ENCODE results near the gene PRDM16.

The PRDM16 gene

DNA sequence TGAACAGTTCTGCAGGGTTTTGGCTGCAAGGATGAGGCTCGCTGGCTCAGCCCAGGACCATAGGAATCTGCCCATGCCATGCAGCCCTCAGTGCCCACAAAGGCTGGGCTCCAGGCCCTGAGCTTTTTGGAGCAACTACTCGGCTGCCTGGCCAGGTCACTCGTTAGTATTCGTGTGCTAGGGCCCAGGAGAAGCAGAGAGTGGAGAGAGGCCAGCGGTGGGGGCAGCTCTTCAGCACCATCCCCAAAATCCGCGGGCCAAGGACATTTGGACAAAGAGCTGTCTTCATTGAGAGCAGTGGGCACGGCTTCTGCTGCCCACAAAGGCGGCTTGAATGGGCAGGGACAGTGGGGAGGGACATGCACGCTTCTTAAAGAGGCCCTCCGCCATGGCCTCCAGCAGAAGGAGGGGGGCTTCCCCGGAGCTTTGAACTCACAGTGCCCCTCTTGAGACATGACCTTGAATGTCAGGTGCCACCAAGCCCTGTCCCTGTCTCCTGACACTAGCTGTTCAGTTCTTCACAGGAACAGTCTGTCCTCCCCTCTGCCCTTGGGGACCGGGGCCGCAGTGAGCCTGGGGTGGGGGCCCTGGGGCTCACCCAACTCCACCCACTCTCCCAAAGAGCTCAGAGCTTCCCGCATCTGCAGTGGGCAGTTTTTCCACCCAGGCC lies 279.3 kb downstream of the PRDM16 start:
- no peak overlapping the region for H3K4me3 Mint-ChIP-seq
- peaks cover 14% of the 10 kb centered on the region for H3K9me3 Mint-ChIP-seq
- no peaks in the 10 kb centered on the region for H3K27me3 Mint-ChIP-seq (ENCODE audit: low read depth)
- H3K27ac Mint-ChIP-seq, result no peak overlapping the region
- H3K36me3 Mint-ChIP-seq (ENCODE audit: low read depth), result no peaks in the 10 kb centered on the region
- H3K4me1 Mint-ChIP-seq (ENCODE audit: low read depth), result no peaks in the 10 kb centered on the region

DNA sequence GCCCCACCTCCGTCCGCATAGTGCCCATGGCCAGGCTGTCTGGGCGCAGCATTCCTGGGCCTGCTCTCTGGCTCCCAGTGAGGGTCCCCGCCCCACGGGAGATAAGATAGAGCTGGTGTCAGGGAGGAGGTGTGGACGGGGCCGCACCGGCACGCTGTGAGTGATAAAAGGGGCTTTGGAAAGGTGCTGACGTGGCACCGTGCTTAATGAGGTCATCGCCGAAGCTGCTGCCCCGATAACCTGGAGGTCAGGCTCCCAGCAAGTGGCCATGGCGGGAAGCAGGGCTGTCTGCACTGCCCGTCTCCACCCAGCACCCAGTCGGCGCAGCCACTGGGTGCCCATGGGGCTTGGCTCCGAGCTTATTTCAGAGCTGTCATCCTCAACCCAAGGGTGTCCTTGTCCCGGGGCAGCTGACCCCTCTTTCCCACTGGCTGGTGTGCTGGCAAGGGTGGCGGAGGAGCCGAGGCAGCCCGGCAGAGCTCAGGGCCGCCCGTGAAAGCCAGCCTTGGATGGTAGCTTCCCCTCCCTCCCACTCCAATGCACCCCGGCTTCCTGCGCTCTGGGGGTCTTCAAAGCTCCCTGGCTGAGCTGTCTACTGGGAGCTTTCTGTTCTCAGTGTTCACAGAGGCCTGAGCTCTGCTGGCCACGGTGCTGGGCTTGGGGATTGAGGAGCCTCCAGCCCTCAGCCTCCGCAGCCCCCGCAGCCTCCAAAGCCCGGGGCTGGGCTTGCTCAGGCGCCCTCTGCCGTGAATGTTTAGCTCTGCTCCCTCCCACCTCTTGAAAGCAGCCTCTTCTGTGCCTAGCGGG lies 280.4 kb downstream of the PRDM16 start:
- H3K27ac Mint-ChIP-seq, result no peak overlapping the region
- H3K27me3 Mint-ChIP-seq (ENCODE audit: low read depth), result no peaks in the 10 kb centered on the region
- no peaks in the 10 kb centered on the region for H3K36me3 Mint-ChIP-seq (ENCODE audit: low read depth)
- H3K4me3 Mint-ChIP-seq, result no peak overlapping the region
- H3K4me1 Mint-ChIP-seq (ENCODE audit: low read depth), result no peaks in the 10 kb centered on the region
- peaks cover 8% of the 10 kb centered on the region for H3K9me3 Mint-ChIP-seq

DNA sequence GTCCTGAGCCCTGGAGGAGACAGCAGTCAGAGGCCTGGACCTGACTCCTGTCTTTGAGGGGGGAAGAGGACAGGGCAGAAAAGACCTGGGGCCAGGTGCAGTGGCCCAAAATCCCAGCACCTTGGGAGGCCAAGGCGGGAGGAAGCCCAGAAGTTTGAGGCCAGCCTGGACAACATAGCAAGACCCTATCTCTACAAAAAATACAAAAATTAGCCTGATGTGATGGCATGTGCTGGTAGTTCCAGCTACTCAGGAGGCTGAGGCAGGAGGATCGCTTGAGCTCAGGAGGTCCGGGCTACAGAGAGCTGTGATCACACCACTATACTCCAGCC lies 280.9 kb downstream of the PRDM16 start:
- H3K9me3 Mint-ChIP-seq, result peaks cover 2% of the 10 kb centered on the region
- no peaks in the 10 kb centered on the region for H3K36me3 Mint-ChIP-seq (ENCODE audit: low read depth)
- H3K27me3 Mint-ChIP-seq (ENCODE audit: low read depth), result no peaks in the 10 kb centered on the region
- H3K4me1 Mint-ChIP-seq (ENCODE audit: low read depth), result no peaks in the 10 kb centered on the region
- H3K4me3 Mint-ChIP-seq, result no peak overlapping the region
- H3K27ac Mint-ChIP-seq, result no peak overlapping the region

DNA sequence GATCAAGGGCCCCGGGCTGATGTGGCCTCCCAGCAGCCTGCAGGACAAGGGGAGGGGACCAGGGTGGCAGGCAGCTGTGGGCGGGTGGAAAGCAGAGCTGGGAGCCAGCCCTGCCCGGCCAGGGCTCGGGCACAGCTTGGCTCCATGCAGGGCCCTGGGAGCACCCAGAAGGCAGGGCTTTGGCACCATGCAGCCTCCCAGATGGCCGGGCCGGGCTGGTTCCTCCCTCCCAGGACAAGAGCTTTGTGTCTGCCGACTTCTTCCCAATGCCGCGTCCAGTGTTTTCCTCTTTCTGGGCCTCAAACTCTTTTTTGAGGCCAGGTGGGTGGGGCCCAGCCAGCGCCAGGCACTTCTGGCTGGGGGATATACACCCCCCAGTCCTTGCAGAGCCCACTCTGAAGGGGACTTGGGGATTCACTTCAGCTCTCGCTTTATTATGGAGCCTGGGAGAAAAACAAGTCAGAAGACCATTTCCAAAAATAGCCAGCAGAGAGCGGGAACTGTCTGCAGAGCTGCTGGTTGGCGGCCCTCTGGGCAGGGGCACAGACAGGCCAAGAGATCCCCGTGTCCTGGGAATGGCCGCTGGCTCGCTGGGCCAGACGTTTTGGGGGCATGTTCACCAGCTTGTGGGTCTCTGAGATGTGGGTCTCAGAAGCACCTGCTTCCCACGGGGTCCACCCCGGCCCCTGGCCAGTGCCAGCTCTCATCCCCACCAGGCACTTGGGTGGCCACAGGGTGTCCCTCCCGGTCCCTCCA lies 281.7 kb downstream of the PRDM16 start:
- Mint-ChIP-seq H3K4me1 (ENCODE audit: low read depth) (no peaks in the 10 kb centered on the region), H3K27ac (no peak overlapping the region), H3K27me3 (ENCODE audit: low read depth) (no peaks in the 10 kb centered on the region), H3K36me3 (ENCODE audit: low read depth) (no peaks in the 10 kb centered on the region), H3K4me3 (no peak overlapping the region), H3K9me3 (no peaks in the 10 kb centered on the region)

DNA sequence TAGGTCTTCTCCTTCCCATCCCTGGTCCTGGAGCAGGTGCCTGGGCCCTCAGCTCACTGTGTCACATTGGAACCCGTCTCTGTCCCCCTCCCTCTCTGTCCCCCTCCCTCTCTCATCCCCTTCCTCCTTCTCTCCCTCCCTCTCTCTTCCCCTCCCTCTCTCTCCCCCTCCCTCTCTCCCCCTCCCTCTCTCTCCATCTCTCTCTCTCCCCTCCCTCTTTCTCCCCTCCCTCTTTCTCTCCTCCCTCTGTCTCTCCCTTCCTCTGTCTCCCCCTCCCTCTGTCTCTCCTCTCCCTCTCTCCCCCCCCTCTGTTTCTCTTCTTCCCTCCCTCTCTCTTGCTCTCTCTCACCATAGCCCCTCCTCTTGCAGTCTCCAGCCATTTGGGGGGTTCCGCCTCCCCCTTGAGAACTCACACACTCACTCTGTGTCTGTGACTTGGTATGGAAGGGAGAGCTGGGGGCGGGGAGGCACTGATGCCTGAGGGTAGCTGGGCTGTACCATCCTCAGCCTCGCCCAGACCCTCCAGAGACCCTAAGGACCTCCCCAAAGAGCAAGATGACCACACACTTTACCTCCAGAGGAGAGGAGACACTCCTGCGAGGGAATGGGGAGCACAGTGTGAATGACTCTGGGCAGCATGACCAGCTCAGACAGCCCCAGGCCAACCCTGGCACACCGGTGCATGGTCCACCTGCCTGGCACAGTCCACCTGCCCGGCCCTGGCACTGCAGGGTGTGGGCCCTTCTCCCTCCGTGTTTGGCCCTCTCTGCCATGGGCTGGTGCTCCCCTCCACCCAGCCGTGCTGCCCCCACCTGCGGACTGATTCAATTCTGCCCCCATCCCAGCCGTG lies 282.7 kb downstream of the PRDM16 start:
- H3K9me3 Mint-ChIP-seq, result no peaks in the 10 kb centered on the region
- no peaks in the 10 kb centered on the region for H3K36me3 Mint-ChIP-seq (ENCODE audit: low read depth)
- H3K27ac Mint-ChIP-seq, result no peak overlapping the region
- H3K4me3 Mint-ChIP-seq, result no peak overlapping the region
- no peaks in the 10 kb centered on the region for H3K4me1 Mint-ChIP-seq (ENCODE audit: low read depth)
- H3K27me3 Mint-ChIP-seq (ENCODE audit: low read depth), result no peaks in the 10 kb centered on the region

GRCh38 chr1:3352299-3352951 lies 283.4 kb downstream of the PRDM16 start:
- H3K9me3 Mint-ChIP-seq, result no peaks in the 10 kb centered on the region
- no peaks in the 10 kb centered on the region for H3K27me3 Mint-ChIP-seq (ENCODE audit: low read depth)
- H3K4me1 Mint-ChIP-seq (ENCODE audit: low read depth), result no peaks in the 10 kb centered on the region
- H3K4me3 Mint-ChIP-seq, result no peak overlapping the region
- H3K27ac Mint-ChIP-seq, result no peak overlapping the region
- no peaks in the 10 kb centered on the region for H3K36me3 Mint-ChIP-seq (ENCODE audit: low read depth)

GRCh38 chr1:3352952-3353331 lies 283.9 kb downstream of the PRDM16 start:
- Mint-ChIP-seq H3K4me1 (ENCODE audit: low read depth) (no peaks in the 10 kb centered on the region), H3K27me3 (ENCODE audit: low read depth) (no peaks in the 10 kb centered on the region), H3K9me3 (no peaks in the 10 kb centered on the region), H3K36me3 (ENCODE audit: low read depth) (no peaks in the 10 kb centered on the region), H3K27ac (no peak overlapping the region), H3K4me3 (no peak overlapping the region)

GRCh38 chr1:3353876-3354275 lies 284.9 kb downstream of the PRDM16 start:
- Mint-ChIP-seq H3K36me3 (ENCODE audit: low read depth) (no peaks in the 10 kb centered on the region), H3K9me3 (no peaks in the 10 kb centered on the region), H3K4me1 (ENCODE audit: low read depth) (no peaks in the 10 kb centered on the region), H3K27ac (no peak overlapping the region), H3K27me3 (ENCODE audit: low read depth) (no peaks in the 10 kb centered on the region), H3K4me3 (no peak overlapping the region)

DNA sequence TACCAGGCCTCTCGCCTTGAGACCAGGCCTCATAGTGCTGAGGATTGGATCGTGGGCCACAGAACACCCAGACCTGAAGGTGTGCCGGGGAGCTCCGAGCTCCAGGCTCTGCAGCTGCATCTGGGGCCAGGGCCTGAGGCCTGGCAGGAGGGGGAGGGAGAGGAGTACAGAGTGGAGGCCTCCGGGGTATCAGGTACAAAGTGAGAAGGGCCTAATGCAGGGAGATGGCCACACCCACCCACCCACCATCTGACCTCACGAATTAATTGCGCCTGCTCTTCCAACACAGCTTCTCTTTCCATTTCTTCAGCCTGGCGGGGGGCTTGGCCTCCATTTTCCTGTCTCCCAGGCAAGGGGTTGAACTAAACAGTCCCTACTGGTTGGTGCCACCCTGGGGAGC lies 286.1 kb downstream of the PRDM16 start:
- Mint-ChIP-seq H3K9me3 (no peaks in the 10 kb centered on the region), H3K4me1 (ENCODE audit: low read depth) (no peaks in the 10 kb centered on the region), H3K27ac (no peak overlapping the region), H3K4me3 (no peak overlapping the region), H3K36me3 (ENCODE audit: low read depth) (no peaks in the 10 kb centered on the region), H3K27me3 (ENCODE audit: low read depth) (no peaks in the 10 kb centered on the region)

DNA sequence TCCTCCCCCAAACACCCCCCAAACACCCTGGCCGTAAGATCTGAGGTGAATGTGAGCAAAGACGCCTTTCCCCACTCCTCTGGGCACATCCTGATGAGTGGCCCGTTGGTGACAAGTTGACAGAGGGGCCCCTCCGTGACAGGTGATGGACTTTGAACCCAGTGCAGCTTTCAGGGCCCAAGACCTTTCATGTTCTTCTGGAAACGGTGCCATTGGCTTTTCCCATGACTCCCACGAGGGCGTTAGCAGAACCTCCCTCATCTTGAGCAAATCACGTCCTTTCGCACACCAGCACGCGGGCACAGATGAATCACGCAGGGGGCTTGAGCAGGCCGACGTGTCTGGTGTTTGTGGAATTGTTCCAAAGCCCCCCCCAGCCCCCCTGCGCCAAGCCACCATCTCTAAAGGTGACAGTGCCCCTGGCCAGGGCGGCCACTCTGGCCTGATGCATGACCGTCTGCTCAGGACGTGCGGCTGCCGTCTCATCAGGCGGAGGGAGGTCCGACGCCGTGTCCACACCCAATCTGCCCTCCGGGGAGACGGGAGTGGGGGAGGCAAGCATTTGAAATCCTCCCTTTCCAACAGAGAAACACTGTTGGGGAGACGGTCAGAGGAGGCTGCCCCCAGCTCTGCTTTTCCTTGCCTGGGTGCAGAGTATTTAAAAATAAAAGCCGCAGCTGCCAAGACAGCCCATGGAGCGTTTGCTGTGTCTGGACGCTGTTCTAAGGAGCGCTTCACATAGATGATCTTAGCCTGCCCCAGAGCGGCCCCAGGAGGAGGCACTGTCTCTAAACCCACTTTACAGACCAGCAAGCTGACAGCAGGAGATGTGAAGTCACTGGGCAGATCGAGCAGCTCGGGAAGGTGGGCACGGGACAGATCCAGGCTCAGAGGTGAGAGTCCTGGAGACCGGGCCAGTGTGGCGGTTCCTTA lies 287.2 kb downstream of the PRDM16 start:
- Mint-ChIP-seq H3K27me3 (ENCODE audit: low read depth) (no peaks in the 10 kb centered on the region), H3K36me3 (ENCODE audit: low read depth) (no peaks in the 10 kb centered on the region), H3K27ac (no peak overlapping the region), H3K4me3 (no peak overlapping the region), H3K4me1 (ENCODE audit: low read depth) (no peaks in the 10 kb centered on the region), H3K9me3 (no peaks in the 10 kb centered on the region)

- Mint-ChIP-seq H3K27me3 (ENCODE audit: low read depth) (no peaks in the 10 kb centered on the region), H3K4me1 (ENCODE audit: low read depth) (no peaks in the 10 kb centered on the region), H3K9me3 (no peaks in the 10 kb centered on the region), H3K4me3 (no peak overlapping the region), H3K27ac (no peak overlapping the region), H3K36me3 (ENCODE audit: low read depth) (no peaks in the 10 kb centered on the region)
Measured at GRCh38 chr1:3356827-3357460, 287.9 kb downstream of the PRDM16 start.

DNA sequence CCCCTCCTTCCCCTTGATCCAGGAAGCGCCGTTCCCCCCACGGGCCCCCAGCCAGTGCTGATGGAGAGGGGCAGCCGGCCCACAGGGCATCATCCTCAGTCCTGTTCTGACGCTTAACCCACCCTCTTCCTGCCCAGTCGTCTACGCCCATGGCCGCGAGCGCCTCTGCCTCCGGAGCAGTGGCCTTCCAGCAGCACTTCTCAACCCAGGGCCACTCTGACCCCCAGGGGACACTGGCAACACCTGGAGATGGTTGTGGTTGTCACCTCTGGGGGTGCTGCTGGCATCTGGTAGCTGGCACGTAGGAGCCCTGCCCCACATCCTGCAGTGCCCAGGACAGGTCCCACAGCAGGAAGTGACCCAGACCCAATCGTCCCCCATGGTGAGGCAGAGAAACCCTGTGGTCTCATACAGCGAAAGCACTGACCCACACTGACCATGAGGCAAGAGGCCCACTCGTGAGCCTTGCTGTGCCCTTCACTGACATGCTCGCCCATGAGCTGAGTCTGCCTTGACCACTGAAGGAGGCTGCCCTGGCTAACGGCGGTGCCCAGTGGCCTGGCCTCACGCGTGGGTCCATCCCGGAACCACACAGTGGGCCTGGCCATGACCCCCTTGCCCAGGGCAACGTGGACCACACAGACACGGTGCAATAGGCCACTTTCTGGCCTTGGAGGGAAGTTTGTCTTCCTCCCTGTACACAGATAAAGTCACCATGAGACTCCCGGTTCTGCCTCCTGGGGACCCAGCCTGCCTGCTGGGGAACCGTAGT lies 288.7 kb downstream of the PRDM16 start:
- Mint-ChIP-seq H3K4me3 (no peak overlapping the region), H3K27me3 (ENCODE audit: low read depth) (no peaks in the 10 kb centered on the region), H3K36me3 (ENCODE audit: low read depth) (no peaks in the 10 kb centered on the region), H3K4me1 (ENCODE audit: low read depth) (no peaks in the 10 kb centered on the region), H3K27ac (no peak overlapping the region), H3K9me3 (no peaks in the 10 kb centered on the region)
